Measurements from ENCODE around the gene PRPF38B.

GRCh38 chr1:108699375-108700332, 7.5 kb downstream of the PRPF38B start:
- TF ChIP-seq, protein P1, sequence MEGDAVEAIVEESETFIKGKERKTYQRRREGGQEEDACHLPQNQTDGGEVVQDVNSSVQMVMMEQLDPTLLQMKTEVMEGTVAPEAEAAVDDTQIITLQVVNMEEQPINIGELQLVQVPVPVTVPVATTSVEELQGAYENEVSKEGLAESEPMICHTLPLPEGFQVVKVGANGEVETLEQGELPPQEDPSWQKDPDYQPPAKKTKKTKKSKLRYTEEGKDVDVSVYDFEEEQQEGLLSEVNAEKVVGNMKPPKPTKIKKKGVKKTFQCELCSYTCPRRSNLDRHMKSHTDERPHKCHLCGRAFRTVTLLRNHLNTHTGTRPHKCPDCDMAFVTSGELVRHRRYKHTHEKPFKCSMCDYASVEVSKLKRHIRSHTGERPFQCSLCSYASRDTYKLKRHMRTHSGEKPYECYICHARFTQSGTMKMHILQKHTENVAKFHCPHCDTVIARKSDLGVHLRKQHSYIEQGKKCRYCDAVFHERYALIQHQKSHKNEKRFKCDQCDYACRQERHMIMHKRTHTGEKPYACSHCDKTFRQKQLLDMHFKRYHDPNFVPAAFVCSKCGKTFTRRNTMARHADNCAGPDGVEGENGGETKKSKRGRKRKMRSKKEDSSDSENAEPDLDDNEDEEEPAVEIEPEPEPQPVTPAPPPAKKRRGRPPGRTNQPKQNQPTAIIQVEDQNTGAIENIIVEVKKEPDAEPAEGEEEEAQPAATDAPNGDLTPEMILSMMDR (IDR thresholded peaks at IDR 0.05; ENCODE audit: low read depth, low read length) = no peak
- TF ChIP-seq POLR2A (IDR thresholded peaks at IDR 0.05; ENCODE audit: extremely low read depth, insufficient read length) (no peak), MYC (IDR thresholded peaks at IDR 0.05; ENCODE audit: low read depth, low read length) (no peak), MAX (IDR thresholded peaks at IDR 0.05; ENCODE audit: low read depth, low read length) (no peak)
